H9 (cell line): Measurements from ENCODE around the gene ZNF502. TPM values are rescaled to one million over a fixed set of nuclear protein-coding genes. Genes with fewer than 3 reads are reported as not detected.

Experiments
- DNase-seq: peaks from one replicate; pipeline ENCODE4 v3.0.0-alpha.2; 2017
- H2AFZ ChIP-seq: one replicate; pipeline ENCODE4 v1.6.1; 2013; ENCODE audit warnings: mild to moderate bottlenecking, low read length, control low read depth, moderate library complexity
- H2AK5ac ChIP-seq: 2 replicates; pipeline ENCODE4 v1.6.1; 2013; ENCODE audit warnings: low read length, control low read depth, mixed read lengths; ENCODE audit not compliant: insufficient read length
- H2BK120ac ChIP-seq: one replicate; pipeline ENCODE4 v1.6.1; 2013; ENCODE audit warnings: low read depth, mild to moderate bottlenecking, low read length, control low read depth, inconsistent platforms; ENCODE audit not compliant: poor library complexity, severe bottlenecking
- H2BK12ac ChIP-seq: 2 replicates; pipeline ENCODE4 v1.6.1; 2013; ENCODE audit warnings: low read length, control low read depth, mixed read lengths, low read depth; ENCODE audit not compliant: insufficient read length
- H2BK15ac ChIP-seq: 2 replicates; pipeline ENCODE4 v1.6.1; 2013; ENCODE audit warnings: low read depth, low read length, control low read depth
- H2BK20ac ChIP-seq: one replicate; pipeline ENCODE4 v1.6.1; 2013; ENCODE audit warnings: low read depth, mild to moderate bottlenecking, low read length, control low read depth, inconsistent platforms; ENCODE audit not compliant: poor library complexity, severe bottlenecking
- H2BK5ac ChIP-seq: 2 replicates; pipeline ENCODE4 v1.6.1; 2013; ENCODE audit warnings: low read length, control low read depth, mixed read lengths; ENCODE audit not compliant: insufficient read length
- H3K14ac ChIP-seq: 2 replicates; pipeline ENCODE4 v1.6.1; 2013; ENCODE audit warnings: low read length, control low read depth; ENCODE audit not compliant: insufficient read depth
- H3K18ac ChIP-seq: 2 replicates; pipeline ENCODE4 v1.6.1; 2013; ENCODE audit warnings: low read depth, mild to moderate bottlenecking, mixed read lengths, low read length, control low read depth; ENCODE audit not compliant: insufficient read length
- H3K23ac ChIP-seq: 2 replicates; pipeline ENCODE4 v1.6.1; 2013; ENCODE audit warnings: low read length, control low read depth, mixed read lengths, low read depth; ENCODE audit not compliant: insufficient read length
- H3K23me2 ChIP-seq: 2 replicates; pipeline ENCODE4 v1.6.1; 2013; ENCODE audit warnings: low read depth, mild to moderate bottlenecking, mixed read lengths, low read length, control low read depth; ENCODE audit not compliant: insufficient read length, poor library complexity, severe bottlenecking
- H3K27ac ChIP-seq: 2 replicates; pipeline ENCODE4 v1.5.1; 2013; ENCODE audit warnings: low read length, control low read depth, mixed read lengths, low read depth; ENCODE audit not compliant: insufficient read length
- H3K27me3 ChIP-seq: 2 replicates; pipeline ENCODE4 v1.6.1; 2013; ENCODE audit warnings: low read length, control low read depth, inconsistent platforms; ENCODE audit not compliant: insufficient read depth
- H3K4ac ChIP-seq: 2 replicates; pipeline ENCODE4 v1.6.1; 2013; ENCODE audit warnings: low read depth, mild to moderate bottlenecking, control low read depth, inconsistent platforms, low read length, moderate library complexity
- H3K4me1 ChIP-seq: 2 replicates; pipeline ENCODE4 v1.6.1; 2013; ENCODE audit warnings: low read length, control low read depth, inconsistent platforms; ENCODE audit not compliant: insufficient read depth
- H3K4me2 ChIP-seq: 2 replicates; pipeline ENCODE4 v1.6.1; 2013; ENCODE audit warnings: low read length, control low read depth, mixed read lengths; ENCODE audit not compliant: insufficient read length, insufficient read depth
- H3K56ac ChIP-seq: 2 replicates; pipeline ENCODE4 v1.6.1; 2013; ENCODE audit warnings: low read depth, mild to moderate bottlenecking, mixed read lengths, low read length, control low read depth; ENCODE audit not compliant: insufficient read length
- H3K79me1 ChIP-seq: 2 replicates; pipeline ENCODE4 v1.6.1; 2013; ENCODE audit warnings: low read depth, mild to moderate bottlenecking, moderate library complexity, low read length, control low read depth, inconsistent platforms; ENCODE audit not compliant: insufficient read depth, poor library complexity, severe bottlenecking
- H3K79me2 ChIP-seq: 2 replicates; pipeline ENCODE4 v1.6.1; 2013; ENCODE audit warnings: low read length, control low read depth, inconsistent platforms; ENCODE audit not compliant: insufficient read depth
- H3K9ac ChIP-seq: 2 replicates; pipeline ENCODE4 v1.6.1; 2013; ENCODE audit warnings: low read length, control low read depth, mixed read lengths; ENCODE audit not compliant: insufficient read length; ENCODE audit errors: extremely low read depth
- H3K9me3 ChIP-seq: one replicate; pipeline ENCODE4 v1.6.1; 2013; ENCODE audit warnings: low read depth, low read length, inconsistent platforms; ENCODE audit not compliant: control insufficient read depth
- H3T11ph ChIP-seq: one replicate; pipeline ENCODE4 v1.6.1; 2013; ENCODE audit warnings: mild to moderate bottlenecking, low read length, control low read depth, inconsistent platforms
- H4K20me1 ChIP-seq: one replicate; pipeline ENCODE4 v1.6.1; 2013; ENCODE audit not compliant: control insufficient read depth, insufficient read length, insufficient read depth
- H4K5ac ChIP-seq: 2 replicates; pipeline ENCODE4 v1.6.1; 2013; ENCODE audit warnings: low read depth, mild to moderate bottlenecking, mixed read lengths, low read length, control low read depth; ENCODE audit not compliant: insufficient read length
- H4K8ac ChIP-seq: replicated peaks from 2 replicates; pipeline ENCODE4 v1.6.1; 2013; ENCODE audit warnings: low read length, control low read depth, mixed read lengths, low read depth; ENCODE audit not compliant: insufficient read length
- H4K91ac ChIP-seq: 2 replicates; pipeline ENCODE4 v1.6.1; 2013; ENCODE audit warnings: low read depth, mild to moderate bottlenecking, moderate library complexity, mixed read lengths, low read length, control low read depth; ENCODE audit not compliant: insufficient read length
- H3K27ac Mint-ChIP-seq, 3 experiments: 2 replicates in 2 of 3; 3 replicates in 1 of 3; pipeline ENCODE4 v1.8.0; 2020 to 2021; ENCODE audit warnings: mixed read lengths in 3 of 3, mild to moderate bottlenecking in 1 of 3, moderate library complexity in 1 of 3
- H3K27me3 Mint-ChIP-seq: 2 replicates; pipeline ENCODE4 v1.8.0; 2021; ENCODE audit warnings: low read depth, mild to moderate bottlenecking, moderate library complexity, mixed read lengths
- H3K36me3 Mint-ChIP-seq, 3 experiments: 2 replicates in 2 of 3; 3 replicates in 1 of 3; pipeline ENCODE4 v1.8.0; 2020 to 2021; ENCODE audit warnings: low read depth in 3 of 3, mixed read lengths in 3 of 3; ENCODE audit not compliant: insufficient read depth in 1 of 3
- H3K4me1 Mint-ChIP-seq, 2 experiments: 2 replicates each; pipeline ENCODE4 v1.8.0; 2020; ENCODE audit warnings: mixed read lengths in 2 of 2
- H3K4me3 Mint-ChIP-seq, 2 experiments: 2 replicates in 1 of 2; 3 replicates in 1 of 2; pipeline ENCODE4 v1.8.0; 2020 to 2021; ENCODE audit warnings: mild to moderate bottlenecking in 2 of 2, mixed read lengths in 2 of 2, moderate library complexity in 1 of 2
- H3K9me3 Mint-ChIP-seq, 2 experiments: 2 replicates in 1 of 2; 3 replicates in 1 of 2; pipeline ENCODE4 v1.8.0; 2020; ENCODE audit warnings: mild to moderate bottlenecking in 2 of 2, mixed read lengths in 2 of 2, moderate library complexity in 1 of 2
- WGBS: extraction: QIAGEN DNeasy Blood & Tissue Kit; methylation state at CpG from one replicate; pipeline ENCODE4 v1.1.7; 2013; ENCODE audit warnings: missing lambda C conversion rate, low lambda C conversion rate, mixed read lengths; ENCODE audit not compliant: insufficient read length; ENCODE audit errors: extremely low coverage; 5-methylcytosine and 5-hydroxymethylcytosine counted together
- total RNA-seq: library from RNA; stranded (reverse); gene quantifications from 2 replicates; pipeline ENCODE4 v1.2.1, GENCODE V29; 2021
- TF ChIP-seq, protein P1 (sequence below): fragments of 200-600 bp; sonication (generic); conservative IDR thresholded peaks from 3 replicates; pipeline ENCODE4 v1.8.0; 2021; ENCODE audit warnings: antibody characterized with exemption, mild to moderate bottlenecking

The ZNF502 gene
- total RNA-seq, 1 experiment from 2014 or later = not detected

- Mint-ChIP-seq H3K36me3 (peaks cover 24 to 43% (median 27%) of the 10 kb centered on the region in 3 experiments), H3K4me3 (peak overlapping the region; percentile 83 to 89), H3K9me3 (peaks cover 53 to 72% of the 10 kb centered on the region in 2 experiments), H3K27ac (peak overlapping the region in 1 of 3 experiments; percentile 46; a peak in 1 of 7 replicates), H3K27me3 (peaks cover 31% of the 10 kb centered on the region), H3K4me1 (peaks cover 2 to 4% of the 10 kb centered on the region in 2 experiments)
- Histone ChIP-seq H2BK20ac (no peak overlapping the region), H3K23ac (no peak overlapping the region), H3T11ph (no peak overlapping the region), H2BK15ac (no peak overlapping the region), H3K4ac (no peak overlapping the region), H4K20me1 (no peaks in the 10 kb centered on the region), H3K27me3 (no peaks in the 10 kb centered on the region), H2AK5ac (no peak overlapping the region), H4K8ac (no peak overlapping the region), H2AFZ (no peak overlapping the region), H3K9me3 (peaks cover 22% of the 10 kb centered on the region), H2BK120ac (no peak overlapping the region), H4K91ac (no peak overlapping the region), H3K18ac (no peak overlapping the region), H3K4me1 (no peaks in the 10 kb centered on the region), H3K23me2 (no peaks in the 10 kb centered on the region), H3K9ac (no peak overlapping the region), H3K27ac (no peak overlapping the region), H3K4me2 (peak overlapping the region; percentile 35), H3K14ac (0 out of 2 replicates have a peak overlapping the region, but pooled peaks have one; percentile 56), H3K56ac (no peak overlapping the region), H4K5ac (no peak overlapping the region), H3K79me1 (no peaks in the 10 kb centered on the region), H2BK5ac (no peak overlapping the region), H2BK12ac (no peak overlapping the region), H3K79me2 (no peaks in the 10 kb centered on the region)
- TF ChIP-seq, protein P1, sequence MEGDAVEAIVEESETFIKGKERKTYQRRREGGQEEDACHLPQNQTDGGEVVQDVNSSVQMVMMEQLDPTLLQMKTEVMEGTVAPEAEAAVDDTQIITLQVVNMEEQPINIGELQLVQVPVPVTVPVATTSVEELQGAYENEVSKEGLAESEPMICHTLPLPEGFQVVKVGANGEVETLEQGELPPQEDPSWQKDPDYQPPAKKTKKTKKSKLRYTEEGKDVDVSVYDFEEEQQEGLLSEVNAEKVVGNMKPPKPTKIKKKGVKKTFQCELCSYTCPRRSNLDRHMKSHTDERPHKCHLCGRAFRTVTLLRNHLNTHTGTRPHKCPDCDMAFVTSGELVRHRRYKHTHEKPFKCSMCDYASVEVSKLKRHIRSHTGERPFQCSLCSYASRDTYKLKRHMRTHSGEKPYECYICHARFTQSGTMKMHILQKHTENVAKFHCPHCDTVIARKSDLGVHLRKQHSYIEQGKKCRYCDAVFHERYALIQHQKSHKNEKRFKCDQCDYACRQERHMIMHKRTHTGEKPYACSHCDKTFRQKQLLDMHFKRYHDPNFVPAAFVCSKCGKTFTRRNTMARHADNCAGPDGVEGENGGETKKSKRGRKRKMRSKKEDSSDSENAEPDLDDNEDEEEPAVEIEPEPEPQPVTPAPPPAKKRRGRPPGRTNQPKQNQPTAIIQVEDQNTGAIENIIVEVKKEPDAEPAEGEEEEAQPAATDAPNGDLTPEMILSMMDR = no peak
- peak; percentile 78 for DNase-seq
- WGBS = no CpG with 5 or more reads among the region's 48 CpGs
These were observed 27.2 kb upstream of the ZNF502 start for GRCh38 chr3:44685128-44685800.
